Limb (tissue), 2 donors: ENCODE results near the gene PLXND1.
"Not testable (repeated sequence)": the region's sequence is repeated elsewhere in the genome, so short reads cannot be mapped to it uniquely, and the experiment has no call there.

Source experiments
- DNase-seq, 2 donors: peaks; one replicate each; pipeline ENCODE4 v3.0.0-alpha.2; 2016; ENCODE audit errors: extremely low spot score in 2 of 2

Gene PLXND1

DNA sequence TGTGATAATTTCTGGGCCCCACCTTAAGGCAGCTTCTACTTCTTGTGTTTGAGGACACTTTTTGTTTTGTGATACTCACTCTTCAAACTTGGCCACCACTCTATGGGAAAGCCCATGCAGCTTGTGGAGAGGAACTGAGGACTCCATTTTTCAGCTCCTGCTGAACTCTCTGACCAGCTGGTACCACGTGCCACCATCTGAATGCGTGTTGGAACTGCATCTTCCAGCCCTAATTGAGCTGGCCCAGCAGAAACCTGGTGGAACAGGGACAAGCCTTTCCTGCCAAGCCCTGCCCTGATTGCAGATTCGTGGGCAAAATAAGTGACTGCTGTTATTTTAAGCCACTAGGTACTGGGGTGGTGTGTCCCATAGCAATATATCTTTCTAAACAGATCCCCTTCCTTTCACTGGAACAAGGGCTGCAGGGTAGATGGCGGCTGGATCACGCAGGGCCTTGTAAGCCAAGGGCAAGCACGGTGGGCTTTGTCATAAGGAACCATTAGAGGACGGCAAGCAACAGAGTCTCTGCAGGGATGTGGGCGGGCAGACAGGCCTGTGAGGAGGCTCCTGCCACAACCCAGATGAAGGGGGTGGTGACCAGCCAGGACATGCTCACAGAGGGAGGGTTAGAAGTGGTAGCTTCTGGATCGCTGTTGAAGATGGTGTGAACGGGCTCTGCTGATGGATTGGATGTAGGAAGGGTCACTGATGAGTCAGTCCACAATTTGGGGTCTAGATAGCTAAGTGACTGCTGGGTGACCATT, 54.0 kb downstream of the PLXND1 start:
- DNase-seq = no peak

GRCh38 chr3:129549805-129550204, 56.7 kb downstream of the PLXND1 start:
- no peak for DNase-seq

DNA sequence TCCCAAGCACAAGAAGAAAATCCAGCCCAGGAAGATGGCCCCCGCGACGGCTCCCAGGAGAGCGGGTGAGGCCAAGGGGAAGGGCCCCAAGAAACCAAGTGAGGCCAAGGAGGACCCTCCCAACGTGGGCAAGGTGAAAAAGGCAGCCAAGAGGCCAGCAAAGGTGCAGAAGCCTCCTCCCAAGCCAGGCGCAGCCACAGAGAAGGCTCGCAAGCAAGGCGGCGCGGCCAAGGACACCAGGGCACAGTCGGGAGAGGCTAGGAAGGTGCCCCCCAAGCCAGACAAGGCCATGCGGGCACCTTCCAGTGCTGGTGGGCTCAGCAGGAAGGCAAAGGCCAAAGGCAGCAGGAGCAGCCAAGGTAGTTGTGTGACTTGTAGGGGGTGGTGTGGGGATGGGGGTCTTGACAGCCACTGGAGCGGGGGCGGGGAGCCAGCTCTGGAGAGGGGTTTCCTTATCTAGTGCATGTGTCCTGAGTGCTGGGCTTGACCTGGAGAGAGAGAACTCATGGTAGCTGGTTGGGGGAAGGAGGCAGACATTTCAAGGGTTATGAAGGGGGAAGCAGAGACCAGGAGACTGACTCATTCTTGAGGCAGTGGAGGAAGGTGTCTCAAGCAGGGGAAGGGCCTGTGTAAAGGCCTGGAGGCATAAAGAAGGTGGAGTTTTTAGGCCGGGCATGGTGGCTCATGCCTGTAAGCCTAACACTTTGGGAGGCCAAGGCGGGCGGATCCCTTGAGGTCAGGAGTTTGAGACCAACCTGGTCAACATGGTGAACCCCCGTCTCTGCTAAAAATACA, 57.3 kb downstream of the PLXND1 start:
- no peak for DNase-seq

- DNase-seq = no peak
These were observed 58.1 kb downstream of the PLXND1 start for GRCh38 chr3:129548104-129548965.

DNA sequence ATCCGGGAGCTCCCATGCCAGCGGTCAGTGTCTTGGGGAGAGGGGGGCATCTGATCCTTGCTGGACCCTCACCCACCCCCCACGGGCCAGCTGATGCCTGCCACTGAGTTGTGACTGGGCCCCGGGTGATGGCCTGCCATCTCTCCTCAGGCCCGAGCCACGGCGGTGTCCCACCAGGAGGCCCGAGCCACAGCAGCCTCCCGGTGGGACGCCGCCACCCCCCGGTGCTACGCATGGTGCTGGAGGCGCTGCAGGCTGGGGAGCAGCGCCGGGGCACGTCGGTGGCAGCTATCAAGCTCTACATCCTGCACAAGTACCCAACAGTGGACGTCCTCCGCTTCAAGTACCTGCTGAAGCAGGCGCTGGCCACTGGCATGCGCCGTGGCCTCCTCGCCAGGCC, 59.2 kb downstream of the PLXND1 start:
- DNase-seq = no peak

- DNase-seq = not testable (repeated sequence)
These were observed 60.5 kb downstream of the PLXND1 start for GRCh38 chr3:129545951-129546350.

- no peak for DNase-seq
These were observed 62.5 kb downstream of the PLXND1 start for GRCh38 chr3:129543999-129544398.

DNA sequence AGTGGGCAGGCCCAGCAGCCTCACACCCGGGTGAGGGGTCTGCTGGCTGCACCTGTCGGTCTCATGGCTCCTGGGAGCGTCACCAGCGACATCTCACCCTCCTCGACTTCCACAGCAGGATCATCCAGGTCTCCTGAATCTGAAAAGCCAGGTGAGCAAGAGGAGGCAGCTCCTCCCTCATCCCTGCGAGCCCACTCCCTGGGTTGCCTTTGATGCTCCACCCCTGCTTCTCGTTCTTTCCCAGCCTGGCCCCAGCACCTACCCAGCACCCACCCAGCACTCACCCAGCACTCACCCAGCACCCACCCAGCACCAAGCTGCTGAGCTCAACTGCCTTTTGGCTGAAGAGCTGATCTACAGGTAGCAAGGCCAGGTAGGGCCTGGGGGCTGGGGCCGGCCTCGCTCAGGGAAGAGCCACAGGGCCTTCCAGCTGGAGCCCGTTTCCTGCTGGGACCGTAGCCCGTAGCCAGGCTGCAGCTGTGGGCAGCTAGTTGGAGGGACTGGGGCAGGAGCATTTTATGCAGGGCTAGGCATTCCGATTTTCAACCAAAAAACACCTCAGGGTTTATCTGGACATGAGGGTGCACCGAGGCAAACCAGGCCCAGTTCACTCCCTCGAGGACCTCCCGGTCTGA, 63.2 kb downstream of the PLXND1 start, which contains the start of gene H1-8:
TSS of gene H1-8 (plus strand) at position 20 of the 635 bp plus-strand sequence. CDS start at position 64, 44 bp downstream.
- no peak for DNase-seq

DNA sequence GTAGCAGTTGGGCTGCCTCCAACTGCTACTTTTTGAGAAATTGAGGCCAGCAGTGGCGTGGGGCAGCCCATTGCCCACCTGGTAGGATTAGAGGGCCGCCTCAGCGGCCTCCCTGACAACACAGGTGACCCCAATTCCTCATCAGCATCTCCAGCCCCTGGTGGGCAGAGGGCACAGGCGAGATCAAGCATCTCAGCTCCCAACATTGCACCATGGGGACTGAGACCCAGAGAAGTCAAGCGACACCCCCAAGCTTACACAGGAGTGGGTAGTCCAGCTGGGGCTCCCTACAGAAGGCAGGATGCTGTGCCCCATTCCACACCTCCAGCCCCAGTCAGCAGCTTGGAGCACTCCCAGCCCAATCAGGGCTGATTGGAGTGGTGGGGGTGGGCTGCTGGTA, 63.7 kb downstream of the PLXND1 start:
- no peak for DNase-seq

DNA sequence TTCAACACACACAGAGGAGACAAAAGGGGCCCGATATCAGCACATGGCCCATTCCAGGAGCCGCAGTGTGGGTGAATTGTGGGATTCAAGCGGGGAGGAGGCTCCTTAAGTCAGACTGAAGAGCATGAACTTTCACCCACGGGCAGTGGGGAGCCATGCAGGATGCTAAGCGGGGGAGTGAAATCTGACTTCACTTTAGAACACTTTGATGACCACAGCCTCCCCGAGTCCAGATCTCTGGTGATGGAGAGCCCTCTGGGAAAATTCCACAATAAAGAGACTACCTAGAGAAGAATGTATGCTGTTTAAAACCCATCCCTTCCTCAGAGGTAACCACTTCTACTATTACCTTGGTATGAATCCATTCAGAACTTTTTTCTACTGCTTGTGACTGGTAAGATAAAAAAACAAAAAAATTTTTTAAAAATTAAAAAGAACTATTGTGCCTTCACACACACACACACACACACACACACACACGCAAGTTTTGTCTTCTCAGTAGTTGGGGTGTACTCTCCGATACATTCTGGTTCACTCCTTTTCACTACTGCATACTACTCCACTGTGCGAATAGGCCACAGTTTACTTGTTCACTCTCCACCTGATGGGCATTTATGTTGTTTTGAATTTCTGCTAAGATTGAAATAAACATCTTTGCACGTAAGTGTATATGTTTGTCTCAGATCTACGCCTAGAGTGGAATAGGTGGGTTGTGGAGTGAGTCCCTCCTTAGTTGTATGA, 65.5 kb downstream of the PLXND1 start:
- DNase-seq = no peak

GRCh38 chr3:129539206-129539605, 67.3 kb downstream of the PLXND1 start:
- no peak for DNase-seq

GRCh38 chr3:129536804-129537203, 69.7 kb downstream of the PLXND1 start:
- DNase-seq = no peak

DNA sequence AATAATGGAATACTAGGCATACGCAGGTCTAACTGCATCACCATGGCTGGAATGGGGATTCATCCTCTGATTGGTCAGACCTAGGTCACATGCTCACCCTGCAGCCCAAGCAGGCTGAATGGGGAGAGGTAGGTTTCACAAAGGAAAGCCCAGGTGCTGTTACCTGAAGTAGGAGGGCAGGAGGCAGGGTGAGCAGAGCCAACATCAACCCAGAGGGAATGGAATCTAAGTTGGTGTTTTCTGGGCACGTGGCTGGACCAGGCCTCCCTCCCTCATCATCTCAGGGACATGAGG, 70.2 kb downstream of the PLXND1 start:
- DNase-seq = no peak

- no peak for DNase-seq
These were observed 71.4 kb downstream of the PLXND1 start for GRCh38 chr3:129535075-129535474.

GRCh38 chr3:129534428-129535027, 71.9 kb downstream of the PLXND1 start:
- DNase-seq = no peak

DNA sequence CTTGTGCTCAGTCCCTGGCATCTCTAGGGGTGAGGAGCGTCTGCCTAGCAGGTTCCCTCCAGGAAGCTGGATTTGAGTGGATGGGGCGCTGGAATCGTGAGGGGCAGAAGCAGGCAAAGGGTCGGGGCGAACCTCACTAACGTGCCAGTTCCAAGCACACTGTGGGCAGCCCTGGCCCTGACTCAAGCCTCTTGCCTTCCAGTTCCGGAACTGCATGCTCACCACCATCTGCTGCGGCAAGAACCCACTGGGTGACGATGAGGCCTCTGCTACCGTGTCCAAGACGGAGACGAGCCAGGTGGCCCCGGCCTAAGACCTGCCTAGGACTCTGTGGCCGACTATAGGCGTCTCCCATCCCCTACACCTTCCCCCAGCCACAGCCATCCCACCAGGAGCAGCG, 73.1 kb downstream of the PLXND1 start:
- DNase-seq = no peak

GRCh38 chr3:129532261-129532660, 74.2 kb downstream of the PLXND1 start:
- DNase-seq = no peak

DNA sequence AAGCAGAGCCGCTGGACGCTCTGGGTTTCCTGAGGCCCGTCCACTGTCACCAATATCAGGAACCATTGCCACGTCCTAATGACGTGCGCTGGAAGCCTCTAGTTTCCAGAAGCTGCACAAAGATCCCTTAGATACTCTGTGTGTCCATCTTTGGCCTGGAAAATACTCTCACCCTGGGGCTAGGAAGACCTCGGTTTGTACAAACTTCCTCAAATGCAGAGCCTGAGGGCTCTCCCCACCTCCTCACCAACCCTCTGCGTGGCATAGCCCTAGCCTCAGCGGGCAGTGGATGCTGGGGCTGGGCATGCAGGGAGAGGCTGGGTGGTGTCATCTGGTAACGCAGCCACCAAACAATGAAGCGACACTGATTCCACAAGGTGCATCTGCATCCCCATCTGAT, 74.8 kb downstream of the PLXND1 start:
- DNase-seq = no peak

DNA sequence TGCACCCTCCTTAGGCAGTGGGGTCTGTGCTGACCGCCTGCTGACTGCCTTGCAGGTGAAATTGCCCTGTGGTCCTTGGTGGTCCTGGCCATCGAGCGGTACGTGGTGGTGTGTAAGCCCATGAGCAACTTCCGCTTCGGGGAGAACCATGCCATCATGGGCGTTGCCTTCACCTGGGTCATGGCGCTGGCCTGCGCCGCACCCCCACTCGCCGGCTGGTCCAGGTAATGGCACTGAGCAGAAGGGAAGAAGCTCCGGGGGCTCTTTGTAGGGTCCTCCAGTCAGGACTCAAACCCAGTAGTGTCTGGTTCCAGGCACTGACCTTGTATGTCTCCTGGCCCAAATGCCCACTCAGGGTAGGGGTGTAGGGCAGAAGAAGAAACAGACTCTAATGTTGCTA, 75.7 kb downstream of the PLXND1 start:
- no peak for DNase-seq

DNA sequence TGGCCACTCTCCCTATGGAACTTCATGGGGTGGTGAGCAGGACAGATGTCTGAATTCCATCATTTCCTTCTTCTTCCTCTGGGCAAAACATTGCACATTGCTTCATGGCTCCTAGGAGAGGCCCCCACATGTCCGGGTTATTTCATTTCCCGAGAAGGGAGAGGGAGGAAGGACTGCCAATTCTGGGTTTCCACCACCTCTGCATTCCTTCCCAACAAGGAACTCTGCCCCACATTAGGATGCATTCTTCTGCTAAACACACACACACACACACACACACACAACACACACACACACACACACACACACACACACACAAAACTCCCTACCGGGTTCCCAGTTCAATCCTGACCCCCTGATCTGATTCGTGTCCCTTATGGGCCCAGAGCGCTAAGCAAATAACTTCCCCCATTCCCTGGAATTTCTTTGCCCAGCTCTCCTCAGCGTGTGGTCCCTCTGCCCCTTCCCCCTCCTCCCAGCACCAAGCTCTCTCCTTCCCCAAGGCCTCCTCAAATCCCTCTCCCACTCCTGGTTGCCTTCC, 76.2 kb downstream of the PLXND1 start:
- DNase-seq = peak in 1 of 2 donors; percentile 22
